OCI-M2 (cell line): ENCODE results near the gene TOMM70.

Experiments used
- DNase-seq: peaks from one replicate; lab custom pipeline; 2025; ENCODE audit not compliant: unreplicated experiment; lab: John Stamatoyannopoulos, UW

TOMM70 gene

GRCh38 chr3:100412912-100413590 lies 12.2 kb upstream of the TOMM70 start:
- no peak for DNase-seq

- DNase-seq = no peak
Observed at GRCh38 chr3:100411091-100411982, 10.4 kb upstream of the TOMM70 start.

- DNase-seq = no peak
Observed at GRCh38 chr3:100407977-100408532, 7.2 kb upstream of the TOMM70 start.

- no peak for DNase-seq
Observed at GRCh38 chr3:100407164-100407563, 6.3 kb upstream of the TOMM70 start.

GRCh38 chr3:100404250-100404548 lies 3.3 kb upstream of the TOMM70 start:
- no peak for DNase-seq

- no peak for DNase-seq
Observed at GRCh38 chr3:100403362-100404249, 2.7 kb upstream of the TOMM70 start.

- DNase-seq = no peak
Observed at GRCh38 chr3:100402891-100403290, 2.0 kb upstream of the TOMM70 start.

GRCh38 chr3:100402256-100402655 lies 1.4 kb upstream of the TOMM70 start:
- DNase-seq = no peak

GRCh38 chr3:100401674-100402041 lies 769 bp upstream of the TOMM70 start:
- no peak for DNase-seq

GRCh38 chr3:100400419-100400779 lies 490 bp downstream of the TOMM70 start:
- no peak for DNase-seq

- no peak for DNase-seq
Observed at GRCh38 chr3:100399341-100400071, 1.4 kb downstream of the TOMM70 start.

- no peak for DNase-seq
Observed at GRCh38 chr3:100396967-100397366, 3.9 kb downstream of the TOMM70 start.

- no peak for DNase-seq
Observed at GRCh38 chr3:100395679-100396431, 5.0 kb downstream of the TOMM70 start.

- DNase-seq = no peak
Observed at GRCh38 chr3:100389025-100389424, 11.9 kb downstream of the TOMM70 start.

- DNase-seq = no peak
Observed at GRCh38 chr3:100386437-100387074, 14.3 kb downstream of the TOMM70 start.

GRCh38 chr3:100384733-100385525 lies 16.0 kb downstream of the TOMM70 start:
- no peak for DNase-seq

- no peak for DNase-seq
Observed at GRCh38 chr3:100376301-100376700, 24.6 kb downstream of the TOMM70 start.

GRCh38 chr3:100374521-100374920 lies 26.4 kb downstream of the TOMM70 start:
- DNase-seq = no peak

- no peak for DNase-seq
Observed at GRCh38 chr3:100370756-100371155, 30.1 kb downstream of the TOMM70 start.
